ENCODE measurements around the gene HERC4.

GRCh38 chr10:68088740-68089139, 13.7 kb upstream of the HERC4 start:
- TF ChIP-seq ELF4 (IDR thresholded peaks at IDR 0.05) (no peak), FOXK2 (IDR thresholded peaks at IDR 0.05) (no peak), BHLHE40 (IDR thresholded peaks at IDR 0.05; ENCODE audit: borderline replicate concordance) (no peak), HDGF (IDR thresholded peaks at IDR 0.05; ENCODE audit: borderline replicate concordance) (no peak), FOXA1 (IDR thresholded peaks at IDR 0.05) (no peak), SUZ12 (IDR thresholded peaks at IDR 0.05) (no peak)

Data from HEK293T (cell line).